Stomach (tissue), 4 donors: Measurements from ENCODE around the gene SNX9.
"Not testable (repeated sequence)": the region's sequence is repeated elsewhere in the genome, so short reads cannot be mapped to it uniquely, and the experiment has no call there.

ENCODE experiments used
- CTCF ChIP-seq, 7 experiments: fragments of 450-650 bp in 4 of 7; fragments of 200-600 bp in 3 of 7; sonication (generic) in 3 of 7; IDR thresholded peaks; one replicate each; pipeline ENCODE4 v1.5.1; 2016 to 2019; ENCODE audit warnings: antibody characterized with exemption in 7 of 7, control low read depth in 2 of 7, mild to moderate bottlenecking in 1 of 7
- POLR2A ChIP-seq, 4 donors: fragments of 450-650 bp; IDR thresholded peaks; one replicate each; pipeline ENCODE4 v1.6.1; 2016; ENCODE audit warnings: antibody characterized with exemption in 4 of 4, control low read depth in 2 of 4, mild to moderate bottlenecking in 1 of 4, moderate library complexity in 1 of 4
- POLR2AphosphoS5 ChIP-seq, 3 donors: sonication (generic); formaldehyde crosslinking; IDR thresholded peaks; one replicate each; pipeline ENCODE4 v1.6.1; 2016; ENCODE audit warnings: antibody characterized with exemption in 3 of 3

GRCh38 chr6:157900751-157901150 is 77.7 kb downstream of the SNX9 start:
- TF ChIP-seq POLR2A, POLR2AphosphoS5, CTCF (IDR thresholded peaks at IDR 0.05): not testable (repeated sequence)
